PFSK-1 (cell line): ENCODE data around the gene ADAMTS17.

Source experiments
- FOXP2 ChIP-seq: optimal IDR thresholded peaks from 2 replicates; pipeline ENCODE3; 2011; ENCODE audit warnings: borderline replicate concordance, control low read depth, inconsistent platforms; ENCODE audit not compliant: insufficient read depth; ENCODE audit errors: extremely low read length, extremely low read depth
- POLR2AphosphoS5 ChIP-seq: IDR thresholded peaks from 2 replicates; pipeline ENCODE4 v1.6.1; 2012; ENCODE audit warnings: low read depth, mild to moderate bottlenecking, control low read depth, low read length, moderate library complexity
- SIN3A ChIP-seq: IDR thresholded peaks from 2 replicates; pipeline ENCODE4 v1.6.1; 2012; ENCODE audit warnings: mild to moderate bottlenecking, low read length, moderate library complexity, borderline replicate concordance; ENCODE audit not compliant: insufficient read depth
- TAF1 ChIP-seq: IDR thresholded peaks from 2 replicates; pipeline ENCODE4 v1.6.1; 2012; ENCODE audit warnings: low read length, control low read depth, borderline replicate concordance; ENCODE audit not compliant: insufficient read depth
- TF ChIP-seq, protein P1 (sequence below), 2 experiments: IDR thresholded peaks; 2 replicates each; pipeline versions ENCODE4 v1.6.1 to v1.8.0; 2011 to 2012; ENCODE audit warnings: low read depth in 2 of 2, low read length in 2 of 2, control low read depth in 1 of 2, inconsistent platforms in 1 of 2, mild to moderate bottlenecking in 1 of 2, moderate library complexity in 1 of 2; ENCODE audit not compliant: insufficient read depth in 1 of 2

The ADAMTS17 gene

DNA sequence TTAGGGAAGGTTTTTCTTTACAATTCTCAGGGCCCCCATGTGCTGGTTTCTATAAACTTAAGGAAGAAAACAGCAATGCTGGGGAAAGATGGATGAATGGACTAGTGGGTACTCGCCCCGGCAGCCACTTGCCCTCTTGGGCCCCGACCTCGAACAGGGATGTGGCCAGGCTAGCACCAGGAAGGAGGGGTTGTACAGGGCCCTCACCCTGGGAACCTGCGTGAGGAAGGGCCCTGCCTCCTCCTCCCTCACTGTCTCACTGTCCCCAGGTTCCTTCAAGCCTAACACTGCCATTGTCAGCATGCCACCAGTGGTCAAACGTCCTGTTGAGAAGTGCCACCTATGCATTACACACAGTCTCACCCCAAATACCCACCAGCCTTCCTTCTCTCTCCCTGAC, 9.1 kb downstream of the ADAMTS17 start:
- TF ChIP-seq TAF1 (no peak), SIN3A (no peak), POLR2AphosphoS5 (no peak), FOXP2 (no peak)
- TF ChIP-seq, protein P1, sequence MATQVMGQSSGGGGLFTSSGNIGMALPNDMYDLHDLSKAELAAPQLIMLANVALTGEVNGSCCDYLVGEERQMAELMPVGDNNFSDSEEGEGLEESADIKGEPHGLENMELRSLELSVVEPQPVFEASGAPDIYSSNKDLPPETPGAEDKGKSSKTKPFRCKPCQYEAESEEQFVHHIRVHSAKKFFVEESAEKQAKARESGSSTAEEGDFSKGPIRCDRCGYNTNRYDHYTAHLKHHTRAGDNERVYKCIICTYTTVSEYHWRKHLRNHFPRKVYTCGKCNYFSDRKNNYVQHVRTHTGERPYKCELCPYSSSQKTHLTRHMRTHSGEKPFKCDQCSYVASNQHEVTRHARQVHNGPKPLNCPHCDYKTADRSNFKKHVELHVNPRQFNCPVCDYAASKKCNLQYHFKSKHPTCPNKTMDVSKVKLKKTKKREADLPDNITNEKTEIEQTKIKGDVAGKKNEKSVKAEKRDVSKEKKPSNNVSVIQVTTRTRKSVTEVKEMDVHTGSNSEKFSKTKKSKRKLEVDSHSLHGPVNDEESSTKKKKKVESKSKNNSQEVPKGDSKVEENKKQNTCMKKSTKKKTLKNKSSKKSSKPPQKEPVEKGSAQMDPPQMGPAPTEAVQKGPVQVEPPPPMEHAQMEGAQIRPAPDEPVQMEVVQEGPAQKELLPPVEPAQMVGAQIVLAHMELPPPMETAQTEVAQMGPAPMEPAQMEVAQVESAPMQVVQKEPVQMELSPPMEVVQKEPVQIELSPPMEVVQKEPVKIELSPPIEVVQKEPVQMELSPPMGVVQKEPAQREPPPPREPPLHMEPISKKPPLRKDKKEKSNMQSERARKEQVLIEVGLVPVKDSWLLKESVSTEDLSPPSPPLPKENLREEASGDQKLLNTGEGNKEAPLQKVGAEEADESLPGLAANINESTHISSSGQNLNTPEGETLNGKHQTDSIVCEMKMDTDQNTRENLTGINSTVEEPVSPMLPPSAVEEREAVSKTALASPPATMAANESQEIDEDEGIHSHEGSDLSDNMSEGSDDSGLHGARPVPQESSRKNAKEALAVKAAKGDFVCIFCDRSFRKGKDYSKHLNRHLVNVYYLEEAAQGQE (IDR thresholded peaks at IDR 0.05; ENCODE audit: insufficient read depth in 1 of 2, low read depth in 2 of 2, low read length in 2 of 2), result no peak

DNA sequence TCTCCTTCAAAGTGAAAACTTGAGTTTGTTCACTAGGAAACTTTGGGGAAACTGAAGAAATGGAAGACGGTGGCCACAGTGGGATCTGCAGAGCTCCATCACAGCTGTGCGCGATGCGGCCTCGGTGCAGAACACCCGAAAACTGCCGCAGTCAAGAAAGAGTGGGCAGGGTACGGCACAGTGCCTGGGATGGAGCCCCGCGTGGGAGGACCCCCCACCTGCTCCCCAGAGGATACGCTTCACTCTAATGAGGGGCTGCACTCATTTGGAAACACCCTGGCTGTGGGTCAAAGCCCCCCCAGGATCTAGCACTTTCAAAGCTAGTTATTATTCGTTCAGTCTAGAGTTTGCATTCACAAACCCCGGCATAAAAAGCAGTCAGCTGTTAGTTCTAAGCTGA, 9.5 kb downstream of the ADAMTS17 start:
- TF ChIP-seq POLR2AphosphoS5 (no peak), FOXP2 (no peak), TAF1 (no peak), SIN3A (no peak)
- TF ChIP-seq, protein P1 (IDR thresholded peaks at IDR 0.05; ENCODE audit: insufficient read depth in 1 of 2, low read depth in 2 of 2, low read length in 2 of 2), result no peak

DNA sequence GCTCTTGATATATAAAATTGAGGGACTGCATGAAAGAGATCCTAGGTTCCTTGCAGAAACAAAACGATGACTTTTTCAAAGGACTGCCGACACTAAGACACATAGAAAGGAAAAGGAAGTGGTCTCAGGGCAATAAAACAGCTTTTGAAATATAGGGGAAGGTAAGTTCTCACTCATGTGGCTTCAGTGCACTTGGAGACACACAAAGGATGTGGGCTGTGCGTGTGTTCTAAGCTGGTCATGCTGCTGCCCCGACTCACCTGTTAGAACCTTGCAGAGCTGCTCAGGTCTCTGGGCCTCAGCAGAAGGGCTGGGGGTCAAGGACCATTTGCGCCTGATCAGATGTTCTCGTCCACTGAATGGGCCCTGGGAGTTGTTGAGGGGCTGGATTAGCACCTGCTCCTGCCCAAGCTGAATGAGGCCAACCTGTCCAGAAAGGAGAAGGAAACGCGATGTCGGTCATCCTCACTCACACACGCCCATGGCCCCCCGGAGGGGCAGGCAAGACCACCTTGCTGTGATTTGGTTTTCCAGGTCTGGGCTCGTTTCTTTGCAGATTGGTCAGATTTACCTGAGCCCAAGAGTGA, 11.1 kb downstream of the ADAMTS17 start:
- TF ChIP-seq FOXP2, result no peak
- TF ChIP-seq TAF1, result no peak
- TF ChIP-seq, protein P1 (IDR thresholded peaks at IDR 0.05; ENCODE audit: insufficient read depth in 1 of 2, low read depth in 2 of 2, low read length in 2 of 2), result no peak
- no peak for TF ChIP-seq SIN3A
- TF ChIP-seq POLR2AphosphoS5, result no peak

DNA sequence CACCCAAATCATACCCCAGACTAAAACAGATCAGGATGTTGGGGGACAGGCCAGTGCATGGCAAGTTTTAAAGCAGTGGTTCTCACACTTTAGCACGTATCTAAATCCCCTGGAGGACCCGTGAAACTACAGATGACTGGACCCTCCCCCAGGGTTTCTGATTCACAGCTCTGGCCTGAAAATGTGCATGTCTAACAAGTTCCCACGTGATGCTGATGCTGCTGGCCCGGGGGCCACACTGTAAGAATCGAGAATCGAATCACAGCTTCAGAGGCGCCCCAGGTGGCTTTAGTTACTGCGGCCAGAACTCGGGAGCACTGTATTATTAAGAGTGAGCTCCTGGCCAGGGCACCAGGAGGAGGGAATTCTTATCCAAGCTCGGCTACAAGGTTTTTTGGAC, 11.6 kb downstream of the ADAMTS17 start:
- TF ChIP-seq FOXP2 (no peak), SIN3A (no peak), POLR2AphosphoS5 (no peak)

- no peak for TF ChIP-seq SIN3A
- no peak for TF ChIP-seq POLR2AphosphoS5
- TF ChIP-seq, protein P1 (IDR thresholded peaks at IDR 0.05; ENCODE audit: insufficient read depth in 1 of 2, low read depth in 2 of 2, low read length in 2 of 2), result no peak
- TF ChIP-seq TAF1, result no peak
- no peak for TF ChIP-seq FOXP2
Measured at GRCh38 chr15:100328796-100329195, 13.0 kb downstream of the ADAMTS17 start.
